ENCODE results near the gene FSIP1.

DNA sequence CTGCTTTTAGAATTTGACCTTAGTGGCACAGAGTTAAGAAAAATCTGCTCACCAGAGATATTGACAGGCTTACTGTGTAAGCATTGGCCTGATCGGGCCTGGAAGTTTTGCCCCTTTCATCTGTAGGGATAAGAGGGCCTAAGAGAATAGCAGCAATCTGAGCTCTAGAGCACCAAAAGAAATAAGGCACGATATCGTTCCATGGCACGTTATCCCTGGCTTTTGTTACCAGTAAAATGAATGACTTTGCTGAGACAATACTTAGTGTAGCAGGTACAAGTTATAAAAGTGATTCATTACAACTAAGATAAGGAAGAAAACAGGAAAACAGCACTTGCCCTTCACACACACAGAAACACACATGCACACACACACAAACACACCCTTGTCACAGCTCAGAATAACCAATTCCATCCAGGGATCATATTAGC is 196.8 kb downstream of the FSIP1 start:
- TF ChIP-seq, protein P1, sequence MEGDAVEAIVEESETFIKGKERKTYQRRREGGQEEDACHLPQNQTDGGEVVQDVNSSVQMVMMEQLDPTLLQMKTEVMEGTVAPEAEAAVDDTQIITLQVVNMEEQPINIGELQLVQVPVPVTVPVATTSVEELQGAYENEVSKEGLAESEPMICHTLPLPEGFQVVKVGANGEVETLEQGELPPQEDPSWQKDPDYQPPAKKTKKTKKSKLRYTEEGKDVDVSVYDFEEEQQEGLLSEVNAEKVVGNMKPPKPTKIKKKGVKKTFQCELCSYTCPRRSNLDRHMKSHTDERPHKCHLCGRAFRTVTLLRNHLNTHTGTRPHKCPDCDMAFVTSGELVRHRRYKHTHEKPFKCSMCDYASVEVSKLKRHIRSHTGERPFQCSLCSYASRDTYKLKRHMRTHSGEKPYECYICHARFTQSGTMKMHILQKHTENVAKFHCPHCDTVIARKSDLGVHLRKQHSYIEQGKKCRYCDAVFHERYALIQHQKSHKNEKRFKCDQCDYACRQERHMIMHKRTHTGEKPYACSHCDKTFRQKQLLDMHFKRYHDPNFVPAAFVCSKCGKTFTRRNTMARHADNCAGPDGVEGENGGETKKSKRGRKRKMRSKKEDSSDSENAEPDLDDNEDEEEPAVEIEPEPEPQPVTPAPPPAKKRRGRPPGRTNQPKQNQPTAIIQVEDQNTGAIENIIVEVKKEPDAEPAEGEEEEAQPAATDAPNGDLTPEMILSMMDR (IDR thresholded peaks at IDR 0.05), result no peak
- TF ChIP-seq POLR2A (IDR thresholded peaks at IDR 0.05), result no peak

Data from body of pancreas (tissue), 4 donors.